ENCODE results near the gene RANBP3L.

Gene RANBP3L

GRCh38 chr5:36312953-36313672, 11.4 kb upstream of the RANBP3L start:
- Histone ChIP-seq H3K27ac (ENCODE audit: low read depth, low read length) (no peak overlapping the region), H3K4me3 (ENCODE audit: low read depth in 1 of 5, low read length in 5 of 5) (no peak overlapping the region), H3K9ac (ENCODE audit: low read length in 5 of 5) (no peak overlapping the region), H3K4me1 (ENCODE audit: control insufficient read depth in 5 of 5, insufficient read depth in 5 of 5, low read length in 5 of 5) (peaks cover 0 to 4% (median 0%) of the 10 kb centered on the region in 5 donors), H3K9me3 (ENCODE audit: control insufficient read depth in 5 of 5, low read length in 5 of 5) (peaks cover 0 to 3% (median 0%) of the 10 kb centered on the region in 5 donors), H3K27me3 (ENCODE audit: control insufficient read depth in 5 of 5, insufficient read depth in 4 of 5, low read length in 5 of 5) (no peaks in the 10 kb centered on the region), H3K36me3 (ENCODE audit: control insufficient read depth in 5 of 5, insufficient read depth in 5 of 5, low read length in 5 of 5) (no peaks in the 10 kb centered on the region)

- no peak overlapping the region for H3K9ac ChIP-seq (ENCODE audit: low read length in 5 of 5)
- H3K27ac ChIP-seq (ENCODE audit: low read depth, low read length): no peak overlapping the region
- no peaks in the 10 kb centered on the region for H3K36me3 ChIP-seq (ENCODE audit: control insufficient read depth in 5 of 5, insufficient read depth in 5 of 5, low read length in 5 of 5)
- no peaks in the 10 kb centered on the region for H3K27me3 ChIP-seq (ENCODE audit: control insufficient read depth in 5 of 5, insufficient read depth in 4 of 5, low read length in 5 of 5)
- no peak overlapping the region for H3K4me3 ChIP-seq (ENCODE audit: low read depth in 1 of 5, low read length in 5 of 5)
- peaks cover 0 to 3% (median 0%) of the 10 kb centered on the region in 5 donors for H3K9me3 ChIP-seq (ENCODE audit: control insufficient read depth in 5 of 5, low read length in 5 of 5)
- peaks cover 0 to 4% (median 0%) of the 10 kb centered on the region in 5 donors for H3K4me1 ChIP-seq (ENCODE audit: control insufficient read depth in 5 of 5, insufficient read depth in 5 of 5, low read length in 5 of 5)
Measured at GRCh38 chr5:36311956-36312355, 10.3 kb upstream of the RANBP3L start.

GRCh38 chr5:36310138-36310537, 8.4 kb upstream of the RANBP3L start:
- Histone ChIP-seq H3K36me3 (ENCODE audit: control insufficient read depth in 5 of 5, insufficient read depth in 5 of 5, low read length in 5 of 5) (no peaks in the 10 kb centered on the region), H3K27ac (ENCODE audit: low read depth, low read length) (no peak overlapping the region), H3K27me3 (ENCODE audit: control insufficient read depth in 5 of 5, insufficient read depth in 4 of 5, low read length in 5 of 5) (no peaks in the 10 kb centered on the region), H3K4me1 (ENCODE audit: control insufficient read depth in 5 of 5, insufficient read depth in 5 of 5, low read length in 5 of 5) (peaks cover 0 to 6% (median 3%) of the 10 kb centered on the region in 5 donors), H3K9ac (ENCODE audit: low read length in 5 of 5) (no peak overlapping the region), H3K9me3 (ENCODE audit: control insufficient read depth in 5 of 5, low read length in 5 of 5) (peaks cover 0 to 3% (median 0%) of the 10 kb centered on the region in 5 donors), H3K4me3 (ENCODE audit: low read depth in 1 of 5, low read length in 5 of 5) (no peak overlapping the region)

- Histone ChIP-seq H3K4me1 (ENCODE audit: control insufficient read depth in 5 of 5, insufficient read depth in 5 of 5, low read length in 5 of 5) (peaks cover 6 to 25% (median 21%) of the 10 kb centered on the region in 5 donors), H3K27me3 (ENCODE audit: control insufficient read depth in 5 of 5, insufficient read depth in 4 of 5, low read length in 5 of 5) (no peaks in the 10 kb centered on the region), H3K9me3 (ENCODE audit: control insufficient read depth in 5 of 5, low read length in 5 of 5) (peaks cover 0 to under 1% (median 0%) of the 10 kb centered on the region in 5 donors), H3K27ac (ENCODE audit: low read depth, low read length) (no peak overlapping the region), H3K9ac (ENCODE audit: low read length in 5 of 5) (peak overlapping the region in 1 of 5 donors; percentile 33), H3K36me3 (ENCODE audit: control insufficient read depth in 5 of 5, insufficient read depth in 5 of 5, low read length in 5 of 5) (no peaks in the 10 kb centered on the region), H3K4me3 (ENCODE audit: low read depth in 1 of 5, low read length in 5 of 5) (no peak overlapping the region)
Measured at GRCh38 chr5:36305571-36306326, 4.0 kb upstream of the RANBP3L start.

GRCh38 chr5:36304095-36304805, 2.5 kb upstream of the RANBP3L start:
- H3K27ac ChIP-seq (ENCODE audit: low read depth, low read length): no peak overlapping the region
- H3K9me3 ChIP-seq (ENCODE audit: control insufficient read depth in 5 of 5, low read length in 5 of 5): no peaks in the 10 kb centered on the region
- no peaks in the 10 kb centered on the region for H3K36me3 ChIP-seq (ENCODE audit: control insufficient read depth in 5 of 5, insufficient read depth in 5 of 5, low read length in 5 of 5)
- H3K4me1 ChIP-seq (ENCODE audit: control insufficient read depth in 5 of 5, insufficient read depth in 5 of 5, low read length in 5 of 5): peaks cover 6 to 34% (median 28%) of the 10 kb centered on the region in 5 donors
- no peaks in the 10 kb centered on the region for H3K27me3 ChIP-seq (ENCODE audit: control insufficient read depth in 5 of 5, insufficient read depth in 4 of 5, low read length in 5 of 5)
- no peak overlapping the region for H3K4me3 ChIP-seq (ENCODE audit: low read depth in 1 of 5, low read length in 5 of 5)
- H3K9ac ChIP-seq (ENCODE audit: low read length in 5 of 5): no peak overlapping the region

GRCh38 chr5:36300927-36301540, 668 bp downstream of the RANBP3L start:
- Histone ChIP-seq H3K9me3 (ENCODE audit: control insufficient read depth in 5 of 5, low read length in 5 of 5) (no peaks in the 10 kb centered on the region), H3K36me3 (ENCODE audit: control insufficient read depth in 5 of 5, insufficient read depth in 5 of 5, low read length in 5 of 5) (no peaks in the 10 kb centered on the region), H3K4me3 (ENCODE audit: low read depth in 1 of 5, low read length in 5 of 5) (peak overlapping the region; percentile 26 to 59 (median 50)), H3K27me3 (ENCODE audit: control insufficient read depth in 5 of 5, insufficient read depth in 4 of 5, low read length in 5 of 5) (no peaks in the 10 kb centered on the region), H3K27ac (ENCODE audit: low read depth, low read length) (peak overlapping the region; percentile 68), H3K4me1 (ENCODE audit: control insufficient read depth in 5 of 5, insufficient read depth in 5 of 5, low read length in 5 of 5) (peaks cover 6 to 42% (median 36%) of the 10 kb centered on the region in 5 donors), H3K9ac (ENCODE audit: low read length in 5 of 5) (peak overlapping the region in 2 of 5 donors; percentile 1 to 35)

GRCh38 chr5:36300191-36300926, 1.3 kb downstream of the RANBP3L start:
- Histone ChIP-seq H3K27ac (ENCODE audit: low read depth, low read length) (peak overlapping the region; percentile 68), H3K9ac (ENCODE audit: low read length in 5 of 5) (peak overlapping the region in 1 of 5 donors; percentile 1), H3K27me3 (ENCODE audit: control insufficient read depth in 5 of 5, insufficient read depth in 4 of 5, low read length in 5 of 5) (no peaks in the 10 kb centered on the region)

GRCh38 chr5:36298552-36298951, 3.1 kb downstream of the RANBP3L start:
- Histone ChIP-seq H3K27me3 (ENCODE audit: control insufficient read depth in 5 of 5, insufficient read depth in 4 of 5, low read length in 5 of 5) (no peaks in the 10 kb centered on the region), H3K27ac (ENCODE audit: low read depth, low read length) (peak overlapping the region; percentile 15), H3K9me3 (ENCODE audit: control insufficient read depth in 5 of 5, low read length in 5 of 5) (no peaks in the 10 kb centered on the region), H3K4me3 (ENCODE audit: low read depth in 1 of 5, low read length in 5 of 5) (no peak overlapping the region), H3K36me3 (ENCODE audit: control insufficient read depth in 5 of 5, insufficient read depth in 5 of 5, low read length in 5 of 5) (no peaks in the 10 kb centered on the region), H3K9ac (ENCODE audit: low read length in 5 of 5) (no peak overlapping the region), H3K4me1 (ENCODE audit: control insufficient read depth in 5 of 5, insufficient read depth in 5 of 5, low read length in 5 of 5) (peaks cover 6 to 40% (median 34%) of the 10 kb centered on the region in 5 donors)

More at GRCh38 chr5:36300191-36300926, 1.3 kb downstream of the RANBP3L start:
- Histone ChIP-seq H3K4me1 (ENCODE audit: control insufficient read depth in 5 of 5, insufficient read depth in 5 of 5, low read length in 5 of 5) (peaks cover 6 to 40% (median 34%) of the 10 kb centered on the region in 5 donors), H3K36me3 (ENCODE audit: control insufficient read depth in 5 of 5, insufficient read depth in 5 of 5, low read length in 5 of 5) (no peaks in the 10 kb centered on the region), H3K4me3 (ENCODE audit: low read depth in 1 of 5, low read length in 5 of 5) (peak overlapping the region in 3 of 5 donors; percentile 23 to 50 (median 26)), H3K9me3 (ENCODE audit: control insufficient read depth in 5 of 5, low read length in 5 of 5) (no peaks in the 10 kb centered on the region)

- H3K4me1 ChIP-seq (ENCODE audit: control insufficient read depth in 5 of 5, insufficient read depth in 5 of 5, low read length in 5 of 5): peaks cover 6 to 38% (median 31%) of the 10 kb centered on the region in 5 donors
- H3K9me3 ChIP-seq (ENCODE audit: control insufficient read depth in 5 of 5, low read length in 5 of 5): no peaks in the 10 kb centered on the region
- H3K36me3 ChIP-seq (ENCODE audit: control insufficient read depth in 5 of 5, insufficient read depth in 5 of 5, low read length in 5 of 5): no peaks in the 10 kb centered on the region
- H3K9ac ChIP-seq (ENCODE audit: low read length in 5 of 5): no peak overlapping the region
- no peak overlapping the region for H3K27ac ChIP-seq (ENCODE audit: low read depth, low read length)
- no peak overlapping the region for H3K4me3 ChIP-seq (ENCODE audit: low read depth in 1 of 5, low read length in 5 of 5)
- no peaks in the 10 kb centered on the region for H3K27me3 ChIP-seq (ENCODE audit: control insufficient read depth in 5 of 5, insufficient read depth in 4 of 5, low read length in 5 of 5)
Measured at GRCh38 chr5:36297653-36298052, 4.0 kb downstream of the RANBP3L start.
